Measurements from ENCODE around the gene GAGE12J.
"Not testable (repeated sequence)": the region's sequence is repeated elsewhere in the genome, so short reads cannot be mapped to it uniquely, and the experiment has no call there.

Gene GAGE12J

GRCh38 chrX:49310371-49310770 lies 11.5 kb upstream of the GAGE12J start:
- DNase-seq (ENCODE audit: low read depth in 2 of 2), result no peak

DNA sequence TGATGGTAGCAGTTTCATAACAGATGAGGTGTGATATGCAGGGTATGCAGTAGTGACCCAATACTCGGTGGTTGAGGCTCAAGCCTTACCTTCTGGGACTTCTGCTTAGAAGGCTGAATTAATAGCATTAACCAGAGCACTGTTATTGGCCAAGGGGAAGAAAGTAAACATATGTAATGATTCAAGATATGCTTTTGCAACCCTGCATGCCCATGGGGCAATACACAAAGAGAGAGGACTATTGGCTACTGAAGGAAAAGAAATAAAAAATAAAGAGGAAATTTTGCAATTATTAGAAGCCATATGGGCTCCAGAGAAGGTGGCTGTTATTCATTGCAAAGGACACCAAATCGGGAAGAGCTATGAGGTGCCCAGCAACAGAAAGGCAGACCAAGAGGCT lies 9.7 kb upstream of the GAGE12J start:
- no peak for DNase-seq (ENCODE audit: low read depth in 2 of 2)

DNA sequence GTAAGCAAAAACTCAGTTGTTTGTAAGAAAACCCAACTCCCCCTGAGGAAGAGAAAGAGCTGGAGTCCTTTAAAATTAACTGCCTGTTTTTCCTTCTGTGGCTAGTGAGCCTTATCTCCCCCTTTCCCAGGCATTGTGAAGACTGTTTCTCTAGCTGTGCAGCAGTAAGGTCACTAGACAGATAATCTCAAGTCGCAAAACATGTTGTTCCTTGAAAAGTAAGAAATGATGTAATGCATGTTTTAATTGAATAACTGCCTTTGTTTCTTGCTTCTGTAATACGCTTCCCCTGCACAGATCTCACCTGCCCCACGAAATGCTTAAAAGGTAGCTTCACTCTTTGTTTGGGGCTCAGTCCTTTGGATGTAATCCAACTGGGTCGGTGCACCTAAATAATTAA lies 5.8 kb upstream of the GAGE12J start:
- DNase-seq (ENCODE audit: low read depth in 2 of 2), result no peak

GRCh38 chrX:49322266-49322665 lies 429 bp downstream of the GAGE12J start:
- DNase-seq (ENCODE audit: low read depth in 2 of 2), result not testable (repeated sequence)

DNA sequence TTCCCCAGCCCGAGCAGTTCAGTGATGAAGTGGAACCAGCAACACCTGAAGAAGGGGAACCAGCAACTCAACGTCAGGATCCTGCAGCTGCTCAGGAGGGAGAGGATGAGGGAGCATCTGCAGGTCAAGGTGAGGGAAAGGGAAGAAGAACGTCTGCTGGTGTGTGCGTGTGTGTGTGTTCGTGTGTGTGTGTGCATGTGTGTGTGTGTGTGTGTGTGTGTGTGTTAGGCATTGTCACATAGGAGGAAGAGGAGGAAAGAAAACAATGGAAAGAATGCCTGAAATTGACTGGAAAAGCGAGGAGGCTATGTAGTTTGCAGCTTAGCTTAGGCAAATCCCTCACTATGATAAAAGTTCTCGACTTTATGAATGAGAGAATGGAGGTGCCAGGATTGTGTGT lies 1.9 kb downstream of the GAGE12J start:
- DNase-seq (ENCODE audit: low read depth in 2 of 2), result not testable (repeated sequence)

GRCh38 chrX:49330421-49330820 lies 8.6 kb downstream of the GAGE12J start:
- not testable (repeated sequence) for DNase-seq (ENCODE audit: low read depth in 2 of 2)

- DNase-seq (ENCODE audit: low read depth in 2 of 2), result not testable (repeated sequence)
Measured at GRCh38 chrX:49331282-49331681, 9.4 kb downstream of the GAGE12J start, which contains the start of gene GAGE13. Gene GAGE13 (plus strand): TSS chrX:49331582. CDS start chrX:49332738, 1,156 bp downstream.

GRCh38 chrX:49331841-49332240 lies 10.0 kb downstream of the GAGE12J start:
- not testable (repeated sequence) for DNase-seq (ENCODE audit: low read depth in 2 of 2)

DNA sequence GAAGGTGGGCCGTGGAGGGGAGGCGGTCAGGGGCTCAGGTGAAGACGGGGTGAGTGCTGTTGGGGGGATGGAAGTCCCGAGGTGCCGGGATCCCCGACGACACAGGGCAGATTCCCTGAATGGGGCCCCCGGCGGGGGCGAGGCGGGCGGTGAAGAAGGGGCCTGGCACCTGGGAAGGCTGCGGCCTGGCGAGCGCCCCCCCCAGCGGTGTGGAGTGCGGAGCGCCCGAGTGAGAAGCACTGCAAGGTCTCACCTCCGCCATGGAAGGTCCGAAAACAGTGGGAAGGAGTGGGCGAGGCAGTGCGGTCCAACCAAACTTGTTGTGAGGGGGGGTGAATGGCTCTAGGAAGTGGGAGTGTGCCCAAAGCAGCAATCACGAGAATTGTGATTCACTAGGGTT lies 19.6 kb downstream of the GAGE12J start:
- DNase-seq (ENCODE audit: low read depth in 2 of 2), result not testable (repeated sequence)

DNA sequence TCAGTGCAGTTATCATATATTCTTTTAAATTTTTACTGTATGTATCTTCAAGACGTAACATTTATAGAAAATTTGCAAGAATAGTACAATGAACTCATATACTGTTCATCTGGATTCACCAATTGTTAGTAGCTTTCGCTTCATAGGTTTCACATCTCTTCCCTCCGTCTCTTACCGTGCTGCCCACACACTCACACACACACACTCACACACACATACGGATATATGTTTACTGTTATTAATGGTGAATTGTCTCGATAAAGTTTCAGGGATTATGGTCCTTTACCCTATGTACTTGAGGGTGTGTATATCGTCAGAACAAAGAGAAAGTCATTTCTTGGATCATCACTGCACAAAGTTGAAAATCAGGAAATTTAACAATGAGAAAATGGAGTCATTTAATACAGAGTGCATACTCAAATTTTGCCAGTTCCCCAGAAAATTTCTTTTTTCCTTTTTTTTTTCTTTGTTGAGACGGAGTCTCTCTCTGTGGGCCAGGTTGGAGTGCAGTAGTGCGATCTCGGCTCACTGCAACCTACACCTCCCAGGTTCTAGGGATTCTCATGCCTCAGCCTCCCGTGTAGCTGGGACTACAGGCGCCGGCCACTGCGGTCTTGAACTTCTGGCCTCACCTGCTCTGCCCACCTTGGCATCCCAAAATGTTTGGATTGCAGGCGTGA lies 22.8 kb downstream of the GAGE12J start:
- DNase-seq (ENCODE audit: low read depth in 2 of 2), result not testable (repeated sequence)

DNA sequence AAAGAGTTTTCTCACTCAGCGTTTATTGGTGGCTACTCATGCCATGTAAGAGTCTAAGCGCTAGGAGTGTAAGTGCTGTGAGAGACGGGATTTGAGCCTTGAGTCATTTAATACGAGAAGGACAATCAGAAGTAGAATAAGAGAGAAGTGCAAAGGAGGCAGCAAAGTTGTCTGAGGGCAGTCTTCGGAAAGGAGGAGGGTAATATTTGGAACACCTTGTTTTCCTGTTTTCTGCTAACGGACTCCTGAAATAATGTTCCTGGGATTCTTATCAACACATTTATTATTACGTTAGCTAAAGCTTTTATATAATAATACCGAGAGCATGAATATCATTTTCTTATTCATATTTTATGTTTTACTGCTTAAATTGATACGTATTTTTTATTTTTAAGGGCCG lies 23.6 kb downstream of the GAGE12J start:
- not testable (repeated sequence) for DNase-seq (ENCODE audit: low read depth in 2 of 2)

DNA sequence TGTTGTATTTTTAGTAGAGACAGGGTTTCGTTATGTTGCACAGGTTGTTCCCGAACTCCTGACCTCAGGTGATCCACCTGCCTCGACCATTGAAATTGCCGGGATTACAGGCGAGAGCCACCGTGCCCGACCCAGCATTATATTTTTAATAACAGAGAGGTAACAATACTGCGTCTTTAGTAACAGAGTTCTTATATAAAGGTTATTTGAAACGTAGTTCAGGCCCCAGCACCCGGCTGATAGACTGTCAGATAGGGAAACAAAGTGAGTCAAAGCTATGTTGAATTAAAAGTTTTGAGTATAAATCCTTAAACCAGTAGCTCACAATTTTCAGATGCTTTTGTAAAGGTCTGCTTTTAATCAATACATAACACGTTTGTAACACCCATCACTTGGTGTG lies 24.3 kb downstream of the GAGE12J start:
- DNase-seq (ENCODE audit: low read depth in 2 of 2), result not testable (repeated sequence)

Measured in activated CD4-positive, alpha-beta T cell treated with anti-CD3 and anti-CD28 coated beads for 24 hours (primary cell).